ENCODE measurements around the gene MYRIP. TPM values are rescaled to one million over a fixed set of nuclear protein-coding genes. Genes with fewer than 3 reads are reported as not detected.

MYRIP gene
- total RNA-seq, 1 experiment from 2014 or later, result 0.59 TPM

DNA sequence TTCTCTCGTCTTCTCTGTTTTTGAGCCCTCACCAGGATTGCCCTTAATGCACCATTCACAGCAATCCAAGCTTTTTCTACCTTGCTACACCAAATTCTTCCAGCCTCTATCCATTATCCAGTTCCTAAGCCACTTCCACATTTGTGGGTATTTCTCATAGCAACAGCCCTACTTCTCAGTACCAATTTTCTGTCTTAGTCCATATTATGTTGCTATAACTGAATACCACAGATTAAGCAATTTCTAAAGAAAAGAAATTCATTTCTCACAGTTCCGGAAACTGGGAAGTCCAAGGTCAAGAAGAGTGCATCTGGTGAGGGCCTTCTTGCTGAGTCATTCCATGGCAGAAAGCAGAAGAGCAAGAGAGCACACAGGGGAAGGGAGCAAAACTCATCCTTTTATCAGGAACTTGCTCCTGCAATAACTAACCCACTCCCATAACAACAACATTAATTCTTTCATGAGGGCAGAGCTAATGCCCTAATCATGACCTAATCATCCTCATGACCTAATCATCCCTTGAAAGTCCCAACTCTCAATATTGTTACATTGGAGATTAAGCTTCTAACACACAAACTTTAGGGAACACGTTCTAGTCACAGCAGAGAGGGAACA lies 490.4 kb downstream of the MYRIP start:
- BruUV-seq (replicated peaks), result no TSS peak
- Mint-ChIP-seq H3K4me3 (ENCODE audit: unreplicated experiment) (no peak overlapping the region), H3K9me3 (ENCODE audit: unreplicated experiment) (no peaks in the 10 kb centered on the region), H3K36me3 (ENCODE audit: insufficient read depth, unreplicated experiment) (no peaks in the 10 kb centered on the region), H3K27ac (ENCODE audit: unreplicated experiment) (no peak overlapping the region), H3K27me3 (ENCODE audit: insufficient read depth, unreplicated experiment) (no peaks in the 10 kb centered on the region), H3K4me1 (ENCODE audit: low read depth, unreplicated experiment) (no peaks in the 10 kb centered on the region)
- intact Hi-C loops (cut with micrococcal nuclease; ENCODE audit: unreplicated experiment), result no loop called here
- H3K4me1 ChIP-seq, result no peaks in the 10 kb centered on the region
- H3K27me3 ChIP-seq (replicated peaks; ENCODE audit: control insufficient read depth, insufficient read depth, low read length), result no peaks in the 10 kb centered on the region
- POLR2A ChIA-PET, result interaction anchor here (1.0 kb wide), 1 partner anchor 9 kb away, joined by 3 read pairs; no protein-coding TSS in a partner anchor
- no peak overlapping the region for H3K4me3 ChIP-seq (ENCODE audit: low read depth, low read length)
- CTCF ChIA-PET, result no interaction called here
- no peaks in the 10 kb centered on the region for H3K36me3 ChIP-seq (ENCODE audit: control insufficient read depth, insufficient read depth, low read length)
- no peaks in the 10 kb centered on the region for H3K9me3 ChIP-seq
- no peak for TF ChIP-seq CTCF (IDR thresholded peaks at IDR 0.05; ENCODE audit: insufficient read depth in 1 of 2, low read depth in 1 of 2, low read length in 1 of 2, severe bottlenecking in 1 of 2, unreplicated experiment in 1 of 2)
- no peak for DNase-seq

- intact Hi-C loops (cut with micrococcal nuclease; ENCODE audit: unreplicated experiment), result no loop called here
- Mint-ChIP-seq H3K27me3 (ENCODE audit: insufficient read depth, unreplicated experiment) (no peaks in the 10 kb centered on the region), H3K36me3 (ENCODE audit: insufficient read depth, unreplicated experiment) (no peaks in the 10 kb centered on the region), H3K4me3 (ENCODE audit: unreplicated experiment) (no peak overlapping the region), H3K27ac (ENCODE audit: unreplicated experiment) (no peak overlapping the region), H3K4me1 (ENCODE audit: low read depth, unreplicated experiment) (no peaks in the 10 kb centered on the region), H3K9me3 (ENCODE audit: unreplicated experiment) (no peaks in the 10 kb centered on the region)
- no peaks in the 10 kb centered on the region for H3K27me3 ChIP-seq (replicated peaks; ENCODE audit: control insufficient read depth, insufficient read depth, low read length)
- H3K4me3 ChIP-seq (ENCODE audit: low read depth, low read length), result no peak overlapping the region
- ChIA-PET CTCF (no interaction called here), POLR2A (no interaction called here)
- no peaks in the 10 kb centered on the region for H3K9me3 ChIP-seq
- H3K4me1 ChIP-seq, result no peaks in the 10 kb centered on the region
- no peaks in the 10 kb centered on the region for H3K36me3 ChIP-seq (ENCODE audit: control insufficient read depth, insufficient read depth, low read length)
- no TSS peak for BruUV-seq (replicated peaks)
- TF ChIP-seq CTCF (IDR thresholded peaks at IDR 0.05; ENCODE audit: insufficient read depth in 1 of 2, low read depth in 1 of 2, low read length in 1 of 2, severe bottlenecking in 1 of 2, unreplicated experiment in 1 of 2), result no peak
- DNase-seq, result no peak
Measured at GRCh38 chr3:40302784-40303183, 493.4 kb downstream of the MYRIP start.

DNA sequence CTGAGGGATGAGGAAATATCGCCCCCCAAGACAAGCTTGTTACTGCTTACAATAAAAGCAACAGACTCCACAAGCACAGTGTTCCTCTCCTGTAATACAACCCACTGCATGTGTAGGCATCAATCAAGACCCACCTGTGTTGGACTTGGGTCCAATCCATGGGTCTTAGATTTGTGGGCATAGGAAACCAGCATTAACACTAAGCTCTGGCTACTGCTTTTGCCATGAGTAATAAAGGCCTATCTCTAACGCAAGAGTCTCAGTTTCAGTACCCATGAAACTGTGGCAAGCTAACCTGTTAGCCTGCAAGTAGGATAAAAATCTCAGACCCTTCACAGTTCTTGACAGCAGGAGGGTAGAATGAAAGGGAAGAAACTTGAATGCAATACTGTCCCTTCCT lies 494.9 kb downstream of the MYRIP start:
- CTCF ChIA-PET, result no interaction called here
- H3K4me3 Mint-ChIP-seq (ENCODE audit: unreplicated experiment), result no peak overlapping the region
- no peak for DNase-seq

More for the DNA sequence above, 494.9 kb downstream of the MYRIP start:
- TF ChIP-seq CTCF (IDR thresholded peaks at IDR 0.05; ENCODE audit: insufficient read depth in 1 of 2, low read depth in 1 of 2, low read length in 1 of 2, severe bottlenecking in 1 of 2, unreplicated experiment in 1 of 2), result no peak
- Mint-ChIP-seq H3K4me1 (ENCODE audit: low read depth, unreplicated experiment) (no peaks in the 10 kb centered on the region), H3K9me3 (ENCODE audit: unreplicated experiment) (no peaks in the 10 kb centered on the region), H3K36me3 (ENCODE audit: insufficient read depth, unreplicated experiment) (no peaks in the 10 kb centered on the region), H3K27ac (ENCODE audit: unreplicated experiment) (no peak overlapping the region), H3K27me3 (ENCODE audit: insufficient read depth, unreplicated experiment) (no peaks in the 10 kb centered on the region)
- no TSS peak for BruUV-seq (replicated peaks)
- no peaks in the 10 kb centered on the region for H3K27me3 ChIP-seq (replicated peaks; ENCODE audit: control insufficient read depth, insufficient read depth, low read length)
- H3K4me1 ChIP-seq, result no peaks in the 10 kb centered on the region
- no peak overlapping the region for H3K4me3 ChIP-seq (ENCODE audit: low read depth, low read length)
- H3K9me3 ChIP-seq, result no peaks in the 10 kb centered on the region
- intact Hi-C loops (cut with micrococcal nuclease; ENCODE audit: unreplicated experiment), result no loop called here
- POLR2A ChIA-PET, result no interaction called here
- no peaks in the 10 kb centered on the region for H3K36me3 ChIP-seq (ENCODE audit: control insufficient read depth, insufficient read depth, low read length)
